HCT116 (cell line): Measurements from ENCODE around the gene RNF11.

Source experiments
- ATF3 ChIP-seq: IDR thresholded peaks from 2 replicates; pipeline ENCODE4 v1.6.1; 2012
- CBX3 ChIP-seq: IDR thresholded peaks from 2 replicates; pipeline ENCODE4 v1.6.1; 2012; ENCODE audit warnings: low read depth
- CTCF ChIP-seq, 3 experiments: fragments of 200-600 bp in 1 of 3; sonication (generic) in 1 of 3; IDR thresholded peaks in 2 of 3; conservative IDR thresholded peaks in 1 of 3; 2 replicates each; pipeline ENCODE4 v1.5.1; 2012 to 2017; ENCODE audit warnings: low read depth in 2 of 3, low read length in 2 of 3, antibody characterized with exemption in 1 of 3, borderline replicate concordance in 1 of 3, control low read depth in 1 of 3, mild to moderate bottlenecking in 1 of 3, mixed read lengths in 1 of 3, mixed run types in 1 of 3, moderate library complexity in 1 of 3; ENCODE audit not compliant: insufficient read depth in 1 of 3
- EZH2phosphoT487 ChIP-seq: fragments of 200-600 bp; IDR thresholded peaks from 2 replicates; pipeline ENCODE4 v1.6.1; 2018; ENCODE audit warnings: antibody characterized with exemption, borderline replicate concordance
- FOSL1 ChIP-seq: IDR thresholded peaks from 2 replicates; pipeline ENCODE4 v1.6.1; 2012; ENCODE audit warnings: low read depth
- JUND ChIP-seq: IDR thresholded peaks from 2 replicates; pipeline ENCODE4 v1.6.1; 2012
- POLR2A ChIP-seq: IDR thresholded peaks from 2 replicates; pipeline ENCODE4 v1.7.0; 2011; ENCODE audit warnings: borderline replicate concordance; ENCODE audit not compliant: insufficient read depth, insufficient read length; ENCODE audit errors: extremely low read depth
- RAD21 ChIP-seq: IDR thresholded peaks from 2 replicates; pipeline ENCODE4 v1.6.1; 2012; ENCODE audit warnings: low read depth, mild to moderate bottlenecking
- REST ChIP-seq: IDR thresholded peaks from 2 replicates; pipeline ENCODE4 v1.6.1; 2012; ENCODE audit warnings: low read depth
- ZNF274 ChIP-seq: fragments of 200-500 bp; sonication (Bioruptor generic); IDR thresholded peaks from 2 replicates; pipeline ENCODE4 v1.6.1; 2014; ENCODE audit warnings: mild to moderate bottlenecking, low read depth, low read length, inconsistent platforms

- TF ChIP-seq EZH2phosphoT487 (no peak), CTCF (IDR thresholded peaks at IDR 0.05 in 2 of 3, conservative IDR thresholded peaks at IDR 0.05 in 1 of 3; ENCODE audit: borderline replicate concordance in 1 of 3, insufficient read depth in 1 of 3, low read depth in 2 of 3, low read length in 2 of 3) (no peak), ZNF274 (no peak), ATF3 (no peak), RAD21 (no peak), JUND (no peak), CBX3 (no peak), REST (no peak), FOSL1 (no peak), POLR2A (no peak)
Observed at GRCh38 chr1:51284487-51284954, 48.4 kb downstream of the RNF11 start.
